Measurements from ENCODE around the gene NANP. TPM values are rescaled to one million over a fixed set of nuclear protein-coding genes. Genes with fewer than 3 reads are reported as not detected.
"Not testable (repeated sequence)": the region's sequence is repeated elsewhere in the genome, so short reads cannot be mapped to it uniquely, and the experiment has no call there.

NANP gene
- polyA plus RNA-seq (ENCODE audit: insufficient read length in 4 of 4) = 1 to 10 TPM; 5.5 to 5.9 (median 5.8) TPM

GRCh38 chr20:25623736-25624499 is at the start of gene NANP:
Gene NANP, minus strand, starts transcription at chr20:25624014. Its CDS starts 66 bp downstream, at chr20:25623948.
- DNase-seq (ENCODE audit: low read depth in 4 of 4, low spot score in 2 of 4) = peak; percentile 94 to 97 (median 94)

GRCh38 chr20:25672659-25673235 is 48.9 kb upstream of the NANP start:
- no peak for DNase-seq (ENCODE audit: low read depth in 4 of 4, low spot score in 2 of 4)

- no peak for DNase-seq (ENCODE audit: low read depth in 4 of 4, low spot score in 2 of 4)
These were observed 46.1 kb upstream of the NANP start for GRCh38 chr20:25669826-25670422.

- DNase-seq (ENCODE audit: low read depth in 4 of 4, low spot score in 2 of 4) = no peak
These were observed 44.6 kb upstream of the NANP start for GRCh38 chr20:25668446-25668845.

GRCh38 chr20:25659999-25660398 is 36.2 kb upstream of the NANP start:
- no peak for DNase-seq (ENCODE audit: low read depth in 4 of 4, low spot score in 2 of 4)

- DNase-seq (ENCODE audit: low read depth in 4 of 4, low spot score in 2 of 4) = no peak
These were observed 30.7 kb upstream of the NANP start for GRCh38 chr20:25654487-25654886.

- not testable (repeated sequence) for DNase-seq (ENCODE audit: low read depth in 4 of 4, low spot score in 2 of 4)
These were observed 29.1 kb upstream of the NANP start for GRCh38 chr20:25652866-25653265.

- DNase-seq (ENCODE audit: low read depth in 4 of 4, low spot score in 2 of 4) = no peak
These were observed 21.0 kb upstream of the NANP start for GRCh38 chr20:25644814-25645213.

GRCh38 chr20:25643716-25644115 is 19.9 kb upstream of the NANP start:
- DNase-seq (ENCODE audit: low read depth in 4 of 4, low spot score in 2 of 4) = no peak

- DNase-seq (ENCODE audit: low read depth in 4 of 4, low spot score in 2 of 4) = no peak
These were observed 13.4 kb upstream of the NANP start for GRCh38 chr20:25637247-25637646.

GRCh38 chr20:25632940-25633790 is 9.4 kb upstream of the NANP start:
- DNase-seq (ENCODE audit: low read depth in 4 of 4, low spot score in 2 of 4) = no peak

GRCh38 chr20:25630615-25631014 is 6.8 kb upstream of the NANP start:
- DNase-seq (ENCODE audit: low read depth in 4 of 4, low spot score in 2 of 4) = not testable (repeated sequence)

GRCh38 chr20:25629816-25630499 is 6.1 kb upstream of the NANP start:
- no peak for DNase-seq (ENCODE audit: low read depth in 4 of 4, low spot score in 2 of 4)

GRCh38 chr20:25626779-25627178 is 3.0 kb upstream of the NANP start:
- DNase-seq (ENCODE audit: low read depth in 4 of 4, low spot score in 2 of 4) = no peak

GRCh38 chr20:25624500-25624939 is 706 bp upstream of the NANP start:
- peak in 2 of 4 donors; percentile 15 to 19 for DNase-seq (ENCODE audit: low read depth in 4 of 4, low spot score in 2 of 4)

- DNase-seq (ENCODE audit: low read depth in 4 of 4, low spot score in 2 of 4) = peak in 3 of 4 donors; percentile 15 to 34 (median 21)
These were observed 534 bp downstream of the NANP start for GRCh38 chr20:25623225-25623735.

- peak in 1 of 4 donors; percentile 5 for DNase-seq (ENCODE audit: low read depth in 4 of 4, low spot score in 2 of 4)
These were observed 1.2 kb downstream of the NANP start for GRCh38 chr20:25622450-25623224.

- no peak for DNase-seq (ENCODE audit: low read depth in 4 of 4, low spot score in 2 of 4)
These were observed 1.8 kb downstream of the NANP start for GRCh38 chr20:25622049-25622448.

- no peak for DNase-seq (ENCODE audit: low read depth in 4 of 4, low spot score in 2 of 4)
These were observed 4.3 kb downstream of the NANP start for GRCh38 chr20:25619514-25619913.

All from left renal cortex interstitium (tissue), 4 donors.